H9 (cell line): ENCODE results near the gene SH3BGRL3. TPM values are rescaled to one million over a fixed set of nuclear protein-coding genes. Genes with fewer than 3 reads are reported as not detected.

Experiments
- DNase-seq: peaks from one replicate; pipeline ENCODE4 v3.0.0-alpha.2; 2017
- H2AFZ ChIP-seq: one replicate; pipeline ENCODE4 v1.6.1; 2013; ENCODE audit warnings: mild to moderate bottlenecking, low read length, control low read depth, moderate library complexity
- H2AK5ac ChIP-seq: 2 replicates; pipeline ENCODE4 v1.6.1; 2013; ENCODE audit warnings: low read length, control low read depth, mixed read lengths; ENCODE audit not compliant: insufficient read length
- H2BK120ac ChIP-seq: one replicate; pipeline ENCODE4 v1.6.1; 2013; ENCODE audit warnings: low read depth, mild to moderate bottlenecking, low read length, control low read depth, inconsistent platforms; ENCODE audit not compliant: poor library complexity, severe bottlenecking
- H2BK12ac ChIP-seq: 2 replicates; pipeline ENCODE4 v1.6.1; 2013; ENCODE audit warnings: low read length, control low read depth, mixed read lengths, low read depth; ENCODE audit not compliant: insufficient read length
- H2BK15ac ChIP-seq: 2 replicates; pipeline ENCODE4 v1.6.1; 2013; ENCODE audit warnings: low read depth, low read length, control low read depth
- H2BK20ac ChIP-seq: one replicate; pipeline ENCODE4 v1.6.1; 2013; ENCODE audit warnings: low read depth, mild to moderate bottlenecking, low read length, control low read depth, inconsistent platforms; ENCODE audit not compliant: poor library complexity, severe bottlenecking
- H2BK5ac ChIP-seq: 2 replicates; pipeline ENCODE4 v1.6.1; 2013; ENCODE audit warnings: low read length, control low read depth, mixed read lengths; ENCODE audit not compliant: insufficient read length
- H3K14ac ChIP-seq: 2 replicates; pipeline ENCODE4 v1.6.1; 2013; ENCODE audit warnings: low read length, control low read depth; ENCODE audit not compliant: insufficient read depth
- H3K18ac ChIP-seq: 2 replicates; pipeline ENCODE4 v1.6.1; 2013; ENCODE audit warnings: low read depth, mild to moderate bottlenecking, mixed read lengths, low read length, control low read depth; ENCODE audit not compliant: insufficient read length
- H3K23ac ChIP-seq: 2 replicates; pipeline ENCODE4 v1.6.1; 2013; ENCODE audit warnings: low read length, control low read depth, mixed read lengths, low read depth; ENCODE audit not compliant: insufficient read length
- H3K23me2 ChIP-seq: 2 replicates; pipeline ENCODE4 v1.6.1; 2013; ENCODE audit warnings: low read depth, mild to moderate bottlenecking, mixed read lengths, low read length, control low read depth; ENCODE audit not compliant: insufficient read length, poor library complexity, severe bottlenecking
- H3K27ac ChIP-seq: 2 replicates; pipeline ENCODE4 v1.5.1; 2013; ENCODE audit warnings: low read length, control low read depth, mixed read lengths, low read depth; ENCODE audit not compliant: insufficient read length
- H3K27me3 ChIP-seq: 2 replicates; pipeline ENCODE4 v1.6.1; 2013; ENCODE audit warnings: low read length, control low read depth, inconsistent platforms; ENCODE audit not compliant: insufficient read depth
- H3K4ac ChIP-seq: 2 replicates; pipeline ENCODE4 v1.6.1; 2013; ENCODE audit warnings: low read depth, mild to moderate bottlenecking, control low read depth, inconsistent platforms, low read length, moderate library complexity
- H3K4me1 ChIP-seq: 2 replicates; pipeline ENCODE4 v1.6.1; 2013; ENCODE audit warnings: low read length, control low read depth, inconsistent platforms; ENCODE audit not compliant: insufficient read depth
- H3K4me2 ChIP-seq: 2 replicates; pipeline ENCODE4 v1.6.1; 2013; ENCODE audit warnings: low read length, control low read depth, mixed read lengths; ENCODE audit not compliant: insufficient read length, insufficient read depth
- H3K56ac ChIP-seq: 2 replicates; pipeline ENCODE4 v1.6.1; 2013; ENCODE audit warnings: low read depth, mild to moderate bottlenecking, mixed read lengths, low read length, control low read depth; ENCODE audit not compliant: insufficient read length
- H3K79me1 ChIP-seq: 2 replicates; pipeline ENCODE4 v1.6.1; 2013; ENCODE audit warnings: low read depth, mild to moderate bottlenecking, moderate library complexity, low read length, control low read depth, inconsistent platforms; ENCODE audit not compliant: insufficient read depth, poor library complexity, severe bottlenecking
- H3K79me2 ChIP-seq: 2 replicates; pipeline ENCODE4 v1.6.1; 2013; ENCODE audit warnings: low read length, control low read depth, inconsistent platforms; ENCODE audit not compliant: insufficient read depth
- H3K9ac ChIP-seq: 2 replicates; pipeline ENCODE4 v1.6.1; 2013; ENCODE audit warnings: low read length, control low read depth, mixed read lengths; ENCODE audit not compliant: insufficient read length; ENCODE audit errors: extremely low read depth
- H3K9me3 ChIP-seq: one replicate; pipeline ENCODE4 v1.6.1; 2013; ENCODE audit warnings: low read depth, low read length, inconsistent platforms; ENCODE audit not compliant: control insufficient read depth
- H3T11ph ChIP-seq: one replicate; pipeline ENCODE4 v1.6.1; 2013; ENCODE audit warnings: mild to moderate bottlenecking, low read length, control low read depth, inconsistent platforms
- H4K20me1 ChIP-seq: one replicate; pipeline ENCODE4 v1.6.1; 2013; ENCODE audit not compliant: control insufficient read depth, insufficient read length, insufficient read depth
- H4K5ac ChIP-seq: 2 replicates; pipeline ENCODE4 v1.6.1; 2013; ENCODE audit warnings: low read depth, mild to moderate bottlenecking, mixed read lengths, low read length, control low read depth; ENCODE audit not compliant: insufficient read length
- H4K8ac ChIP-seq: replicated peaks from 2 replicates; pipeline ENCODE4 v1.6.1; 2013; ENCODE audit warnings: low read length, control low read depth, mixed read lengths, low read depth; ENCODE audit not compliant: insufficient read length
- H4K91ac ChIP-seq: 2 replicates; pipeline ENCODE4 v1.6.1; 2013; ENCODE audit warnings: low read depth, mild to moderate bottlenecking, moderate library complexity, mixed read lengths, low read length, control low read depth; ENCODE audit not compliant: insufficient read length
- H3K27ac Mint-ChIP-seq, 3 experiments: 2 replicates in 2 of 3; 3 replicates in 1 of 3; pipeline ENCODE4 v1.8.0; 2020 to 2021; ENCODE audit warnings: mixed read lengths in 3 of 3, mild to moderate bottlenecking in 1 of 3, moderate library complexity in 1 of 3
- H3K27me3 Mint-ChIP-seq: 2 replicates; pipeline ENCODE4 v1.8.0; 2021; ENCODE audit warnings: low read depth, mild to moderate bottlenecking, moderate library complexity, mixed read lengths
- H3K36me3 Mint-ChIP-seq, 3 experiments: 2 replicates in 2 of 3; 3 replicates in 1 of 3; pipeline ENCODE4 v1.8.0; 2020 to 2021; ENCODE audit warnings: low read depth in 3 of 3, mixed read lengths in 3 of 3; ENCODE audit not compliant: insufficient read depth in 1 of 3
- H3K4me1 Mint-ChIP-seq, 2 experiments: 2 replicates each; pipeline ENCODE4 v1.8.0; 2020; ENCODE audit warnings: mixed read lengths in 2 of 2
- H3K4me3 Mint-ChIP-seq, 2 experiments: 2 replicates in 1 of 2; 3 replicates in 1 of 2; pipeline ENCODE4 v1.8.0; 2020 to 2021; ENCODE audit warnings: mild to moderate bottlenecking in 2 of 2, mixed read lengths in 2 of 2, moderate library complexity in 1 of 2
- H3K9me3 Mint-ChIP-seq, 2 experiments: 2 replicates in 1 of 2; 3 replicates in 1 of 2; pipeline ENCODE4 v1.8.0; 2020; ENCODE audit warnings: mild to moderate bottlenecking in 2 of 2, mixed read lengths in 2 of 2, moderate library complexity in 1 of 2
- CTCF ChIP-seq: fragments of 200-600 bp; sonication (generic); conservative IDR thresholded peaks from 3 replicates; pipeline ENCODE4 v1.8.0; 2021; ENCODE audit warnings: antibody characterized with exemption, mild to moderate bottlenecking
- WGBS: extraction: QIAGEN DNeasy Blood & Tissue Kit; methylation state at CpG from one replicate; pipeline ENCODE4 v1.1.7; 2013; ENCODE audit warnings: missing lambda C conversion rate, low lambda C conversion rate, mixed read lengths; ENCODE audit not compliant: insufficient read length; ENCODE audit errors: extremely low coverage; 5-methylcytosine and 5-hydroxymethylcytosine counted together
- total RNA-seq: library from RNA; stranded (reverse); gene quantifications from 2 replicates; pipeline ENCODE4 v1.2.1, GENCODE V29; 2021

Gene SH3BGRL3
- total RNA-seq, 1 experiment from 2014 or later, result 86.3 TPM

- H3K79me2 ChIP-seq, result peaks cover 22% of the 10 kb centered on the region; the same call in 1 of the 2 replicates
- H3K36me3 Mint-ChIP-seq, result peaks cover 18 to 20% (median 19%) of the 10 kb centered on the region in 3 experiments; a peak in 6 of 7 replicates
These were observed 45.8 kb upstream of the SH3BGRL3 start, which contains the start of gene CEP85 for GRCh38 chr1:26233903-26234643. Gene CEP85 (plus strand): TSS chr1:26234200. CDS start chr1:26239784, 5,584 bp downstream.

More at GRCh38 chr1:26233903-26234643, 45.8 kb upstream of the SH3BGRL3 start, which contains the start of gene CEP85:
- H4K5ac ChIP-seq, result no peak within 1 kb of the TSS
- no CpG with 5 or more reads among the region's 73 CpGs for WGBS
- Mint-ChIP-seq H3K4me1 (peaks cover 23 to 24% of the 10 kb centered on the region in 2 experiments), H3K4me3 (peak within 1 kb of the TSS; percentile 96 to 98), H3K27me3 (peaks cover 5% of the 10 kb centered on the region), H3K27ac (peak within 1 kb of the TSS; percentile 38 to 97 (median 65)), H3K9me3 (peaks cover 4 to 12% of the 10 kb centered on the region in 2 experiments)
- H3K56ac ChIP-seq, result no peak within 1 kb of the TSS
- H3K18ac ChIP-seq, result peak within 1 kb of the TSS; percentile 23
- no peak within 1 kb of the TSS for H2AK5ac ChIP-seq
- peaks cover 10% of the 10 kb centered on the region for H3K23me2 ChIP-seq
- H2BK120ac ChIP-seq, result no peak within 1 kb of the TSS
- H3T11ph ChIP-seq, result no peak within 1 kb of the TSS
- peak within 1 kb of the TSS; percentile 74; the same call in 1 of the 2 replicates for H3K14ac ChIP-seq
- peak within 1 kb of the TSS; percentile 81 for H3K9ac ChIP-seq
- H4K8ac ChIP-seq, result no peak within 1 kb of the TSS
- no peak within 1 kb of the TSS for H3K4ac ChIP-seq
- peak; percentile 94 for TF ChIP-seq CTCF
- H2BK15ac ChIP-seq, result no peak within 1 kb of the TSS
- H3K27me3 ChIP-seq, result no peaks in the 10 kb centered on the region
- H4K91ac ChIP-seq, result no peak within 1 kb of the TSS
- no peak within 1 kb of the TSS for H2BK12ac ChIP-seq
- H3K4me2 ChIP-seq, result peak within 1 kb of the TSS; percentile 77
- H3K79me1 ChIP-seq, result peaks cover 6% of the 10 kb centered on the region
- peak; percentile 98 for DNase-seq
- no peaks in the 10 kb centered on the region for H3K4me1 ChIP-seq
- no peaks in the 10 kb centered on the region for H3K9me3 ChIP-seq
- H3K23ac ChIP-seq, result no peak within 1 kb of the TSS
- H2BK5ac ChIP-seq, result no peak within 1 kb of the TSS
- H2AFZ ChIP-seq, result peak within 1 kb of the TSS; percentile 5
- no peak within 1 kb of the TSS for H3K27ac ChIP-seq
- H2BK20ac ChIP-seq, result no peak within 1 kb of the TSS
- H4K20me1 ChIP-seq, result no peaks in the 10 kb centered on the region
